GM11168 (cell line): Measurements from ENCODE around the gene GNB2.
"Not testable (repeated sequence)": the region's sequence is repeated elsewhere in the genome, so short reads cannot be mapped to it uniquely, and the experiment has no call there.

Experiments
- in situ Hi-C: fragments of 300-500 bp; cut with MboI; formaldehyde crosslinking; loops from one replicate; pipeline ENCODE4 v1.12.0; 2022; ENCODE audit warnings: low sequenced_read_pairs; ENCODE audit not compliant: unreplicated experiment

Gene GNB2

GRCh38 chr7:100692578-100692961 is 19.0 kb downstream of the GNB2 start:
- in situ Hi-C loops: no loop called here

- in situ Hi-C loops: no loop called here
These were observed 20.0 kb downstream of the GNB2 start for GRCh38 chr7:100693312-100694097.

GRCh38 chr7:100694098-100694745 is 20.7 kb downstream of the GNB2 start, which contains the start of gene GIGYF1:
GIGYF1 (minus strand) TSS chr7:100694250; CDS start chr7:100688238, 6,012 bp downstream.
- in situ Hi-C loops: no loop called here

GRCh38 chr7:100696123-100696521 is 22.6 kb downstream of the GNB2 start:
- in situ Hi-C loops: no loop called here

GRCh38 chr7:100699018-100699417 is 25.5 kb downstream of the GNB2 start:
- in situ Hi-C loops: no loop called here

- in situ Hi-C loops: not testable (repeated sequence)
These were observed 27.5 kb downstream of the GNB2 start for GRCh38 chr7:100701089-100701488.

- in situ Hi-C loops: no loop called here
These were observed 31.8 kb downstream of the GNB2 start for GRCh38 chr7:100705320-100705752.

- in situ Hi-C loops: no loop called here
These were observed 32.5 kb downstream of the GNB2 start, which contains the start of gene POP7 for GRCh38 chr7:100705753-100706671. POP7 (plus strand) TSS chr7:100706121; CDS start chr7:100706831, 710 bp downstream.

- in situ Hi-C loops: no loop called here
These were observed 33.3 kb downstream of the GNB2 start for GRCh38 chr7:100706672-100707311.

GRCh38 chr7:100708395-100708794 is 34.9 kb downstream of the GNB2 start:
- in situ Hi-C loops: no loop called here

GRCh38 chr7:100710452-100710851 is 36.9 kb downstream of the GNB2 start:
- in situ Hi-C loops: loop anchor here (10.0 kb wide), 1 partner anchor 226 kb away; the partner anchor contains the start of gene NYAP1

GRCh38 chr7:100711369-100711768 is 37.8 kb downstream of the GNB2 start:
- in situ Hi-C loops: loop anchor here (10.0 kb wide), 1 partner anchor 227 kb away; the partner anchor contains the start of gene NYAP1

- in situ Hi-C loops: loop anchor here (10.0 kb wide), 1 partner anchor 230 kb away; the partner anchor contains the start of gene NYAP1
These were observed 41.2 kb downstream of the GNB2 start for GRCh38 chr7:100714725-100715124.

GRCh38 chr7:100717073-100717472 is 43.5 kb downstream of the GNB2 start:
- in situ Hi-C loops: loop anchor here (10.0 kb wide), 1 partner anchor 232 kb away; the partner anchor contains the start of gene NYAP1

- in situ Hi-C loops: loop anchor here (10.0 kb wide), 1 partner anchor 235 kb away; the partner anchor contains the start of gene NYAP1
These were observed 46.2 kb downstream of the GNB2 start for GRCh38 chr7:100719523-100720278.

GRCh38 chr7:100720279-100720670 is 46.7 kb downstream of the GNB2 start, which contains the start of gene EPO:
EPO (plus strand) TSS chr7:100720468; CDS start chr7:100720981, 513 bp downstream.
- in situ Hi-C loops: no loop called here

GRCh38 chr7:100720671-100721504 is 47.3 kb downstream of the GNB2 start:
- in situ Hi-C loops: no loop called here

GRCh38 chr7:100721505-100721812 is 47.9 kb downstream of the GNB2 start:
- in situ Hi-C loops: no loop called here
